Natural killer cell (primary cell): Measurements from ENCODE around the gene KRTAP2-1. TPM values are rescaled to one million over a fixed set of nuclear protein-coding genes. Genes with fewer than 3 reads are reported as not detected.

Source experiments
- ATAC-seq, 3 donors: fragments of 150-1000 bp in 2 of 3; fragments of 200-7000 bp in 1 of 3; cut with Tn5 transposase; 1 replicate in 1 of 3; 2 replicates in 2 of 3; pipeline ENCODE4 v1.10.0; 2021; ENCODE audit warnings: mild to moderate bottlenecking in 2 of 3, moderate library complexity in 2 of 3
- DNase-seq, 2 donors: peaks; one replicate each; pipeline versions ENCODE4 v3.0.0 to v3.0.0-alpha.2; 2013 to 2021; ENCODE audit warnings: mixed read lengths in 1 of 2
- H3K27ac ChIP-seq: one replicate; pipeline ENCODE4 v1.5.1; 2013; ENCODE audit warnings: mild to moderate bottlenecking, low read length
- H3K27me3 ChIP-seq: one replicate; pipeline ENCODE4 v1.6.1; 2013; ENCODE audit warnings: low read length; ENCODE audit not compliant: control insufficient read depth, insufficient read depth
- H3K36me3 ChIP-seq: one replicate; pipeline ENCODE4 v1.6.1; 2013; ENCODE audit warnings: low read length; ENCODE audit not compliant: control insufficient read depth, insufficient read depth
- H3K4me1 ChIP-seq: one replicate; pipeline ENCODE4 v1.6.1; 2013; ENCODE audit warnings: low read length; ENCODE audit not compliant: control insufficient read depth, insufficient read depth
- H3K4me3 ChIP-seq: one replicate; pipeline ENCODE4 v1.5.1; 2013; ENCODE audit warnings: low read length
- H3K9me3 ChIP-seq: one replicate; pipeline ENCODE4 v1.6.1; 2013; ENCODE audit warnings: low read length; ENCODE audit not compliant: control insufficient read depth, insufficient read depth
- H3K27ac Mint-ChIP-seq, 2 donors: one replicate each; pipeline ENCODE4 v1.8.0; 2022; ENCODE audit warnings: mild to moderate bottlenecking in 2 of 2, mixed read lengths in 2 of 2, moderate library complexity in 1 of 2
- H3K27me3 Mint-ChIP-seq, 2 donors: one replicate each; pipeline ENCODE4 v1.8.0; 2022; ENCODE audit warnings: low read depth in 2 of 2, mixed read lengths in 2 of 2
- H3K36me3 Mint-ChIP-seq: one replicate; pipeline ENCODE4 v1.8.0; 2022; ENCODE audit warnings: mixed read lengths
- H3K4me1 Mint-ChIP-seq, 2 donors: one replicate each; pipeline ENCODE4 v1.8.0; 2022; ENCODE audit warnings: mixed read lengths in 2 of 2
- H3K4me3 Mint-ChIP-seq: one replicate; pipeline ENCODE4 v1.8.0; 2022; ENCODE audit warnings: mild to moderate bottlenecking, moderate library complexity, mixed read lengths
- H3K9me3 Mint-ChIP-seq, 2 donors: one replicate each; pipeline ENCODE4 v1.8.0; 2022; ENCODE audit warnings: mixed read lengths in 2 of 2
- CTCF ChIP-seq: fragments of 200-600 bp; IDR thresholded peaks from one replicate; pipeline ENCODE4 v1.8.0; 2022; ENCODE audit warnings: antibody characterized with exemption
- WGBS: methylation state at CpG from one replicate; pipeline ENCODE4 v1.1.7; 2013; ENCODE audit warnings: missing lambda C conversion rate; ENCODE audit not compliant: insufficient coverage; 5-methylcytosine and 5-hydroxymethylcytosine counted together
- intact Hi-C: fragments of 100-400 bp; cut with micrococcal nuclease; formaldehyde crosslinking; loops from one replicate; pipeline ENCODE4 v1.14.2; 2022
- total RNA-seq, 4 donors: library from RNA; stranded (reverse); fragments of 120-200 nt in 1 of 4; gene quantifications; one replicate each; pipeline versions ENCODE4 v1.2.3 to v1.2.4, GENCODE V29; 2013 to 2022

The KRTAP2-1 gene
- total RNA-seq, 3 donors from 2014 or later (not counting 1 experiment from before 2014, with no cell fraction given): not detected

- H3K36me3 Mint-ChIP-seq: no peaks in the 10 kb centered on the region
- Histone ChIP-seq H3K27me3 (no peaks in the 10 kb centered on the region), H3K9me3 (no peaks in the 10 kb centered on the region), H3K4me3 (no peak overlapping the region), H3K36me3 (no peaks in the 10 kb centered on the region), H3K4me1 (no peaks in the 10 kb centered on the region), H3K27ac (no peak overlapping the region)
- ATAC-seq (no peak), DNase-seq (no peak)
- TF ChIP-seq CTCF: no peak
- intact Hi-C loops: no loop called here
- H3K27ac Mint-ChIP-seq: no peak overlapping the region
- H3K4me3 Mint-ChIP-seq: no peak overlapping the region
- H3K9me3 Mint-ChIP-seq: no peaks in the 10 kb centered on the region
- 71% methylated on average over 6 of the region's 7 CpGs for WGBS
- H3K4me1 Mint-ChIP-seq: no peaks in the 10 kb centered on the region
- H3K27me3 Mint-ChIP-seq: peaks cover 19 to 24% of the 10 kb centered on the region in 2 donors
Measured at GRCh38 chr17:41015454-41015853, 31.7 kb downstream of the KRTAP2-1 start.

- Mint-ChIP-seq H3K27ac (no peak overlapping the region), H3K27me3 (peaks cover 22 to 24% of the 10 kb centered on the region in 2 donors), H3K4me1 (no peaks in the 10 kb centered on the region), H3K9me3 (no peaks in the 10 kb centered on the region), H3K36me3 (no peaks in the 10 kb centered on the region), H3K4me3 (no peak overlapping the region)
- 76% methylated on average over 1 of the region's 1 CpG for WGBS
- no peak for DNase-seq
- no peak for TF ChIP-seq CTCF
- intact Hi-C loops: no loop called here
- no peaks in the 10 kb centered on the region for H3K27me3 ChIP-seq
- no peak overlapping the region for H3K27ac ChIP-seq
- H3K4me3 ChIP-seq: no peak overlapping the region
- no peak for ATAC-seq
- H3K9me3 ChIP-seq: no peaks in the 10 kb centered on the region
- H3K36me3 ChIP-seq: no peaks in the 10 kb centered on the region
- no peaks in the 10 kb centered on the region for H3K4me1 ChIP-seq
Measured at GRCh38 chr17:41013606-41014005, 33.5 kb downstream of the KRTAP2-1 start.

GRCh38 chr17:41013181-41013580 is 33.9 kb downstream of the KRTAP2-1 start:
- no peaks in the 10 kb centered on the region for H3K9me3 Mint-ChIP-seq

More at GRCh38 chr17:41013181-41013580, 33.9 kb downstream of the KRTAP2-1 start:
- Histone ChIP-seq H3K27me3 (no peaks in the 10 kb centered on the region), H3K9me3 (no peaks in the 10 kb centered on the region), H3K27ac (no peak overlapping the region), H3K36me3 (no peaks in the 10 kb centered on the region), H3K4me3 (no peak overlapping the region), H3K4me1 (no peaks in the 10 kb centered on the region)
- 96% methylated on average over 3 of the region's 3 CpGs for WGBS
- intact Hi-C loops: no loop called here
- no peak overlapping the region for H3K4me3 Mint-ChIP-seq
- DNase-seq: no peak
- no peaks in the 10 kb centered on the region for H3K4me1 Mint-ChIP-seq
- H3K27ac Mint-ChIP-seq: no peak overlapping the region
- no peak for ATAC-seq
- no peaks in the 10 kb centered on the region for H3K36me3 Mint-ChIP-seq
- TF ChIP-seq CTCF: no peak
- peaks cover 19 to 24% of the 10 kb centered on the region in 2 donors for H3K27me3 Mint-ChIP-seq
